AG04450 (cell line): Measurements from ENCODE around the gene ZP2. TPM values are rescaled to one million over a fixed set of nuclear protein-coding genes. Genes with fewer than 3 reads are reported as not detected.

ENCODE experiments used
- CTCF ChIA-PET: fragments of 300-600, 350-600 bp; formaldehyde crosslinking; extraction: SDS; loops from one replicate; lab custom pipeline; 2022; ENCODE audit warnings: antibody characterized with exemption, inconsistent platforms; lab: Charles Lee
- POLR2A ChIA-PET: fragments of 350-600 bp; formaldehyde crosslinking; extraction: SDS; loops from one replicate; lab custom pipeline; 2021; ENCODE audit warnings: antibody characterized with exemption, inconsistent platforms; lab: Yijun Ruan, JAX
- DNase-seq: peaks from one replicate; pipeline ENCODE4 v3.0.0-alpha.2; 2011; ENCODE audit warnings: low read depth, low spot score
- H3K27ac ChIP-seq: one replicate; pipeline ENCODE4 v1.5.1; 2012; ENCODE audit warnings: low read depth, low read length, control low read depth
- H3K27me3 ChIP-seq: one replicate; pipeline ENCODE4 v1.6.0; 2012; ENCODE audit warnings: low read length; ENCODE audit not compliant: control insufficient read depth, insufficient read depth
- H3K4me3 ChIP-seq: 2 replicates; pipeline ENCODE4 v1.5.1; 2011; ENCODE audit warnings: mild to moderate bottlenecking, low read depth, low read length, control low read depth
- H3K9me3 ChIP-seq: 2 replicates; pipeline ENCODE4 v1.5.1; 2012; ENCODE audit warnings: low read length; ENCODE audit not compliant: control insufficient read depth, insufficient read depth
- polyA plus RNA-seq: library from polyadenylated mRNA; depleted of rRNA; stranded (reverse); fragments of >200 nt; gene quantifications from 2 replicates; pipeline ENCODE4 v1.2.3, GENCODE V29; 2011
- TF ChIP-seq, protein P1 (sequence below): IDR thresholded peaks from 2 replicates; pipeline ENCODE4 v1.5.1; 2011; ENCODE audit warnings: low read depth, low read length, control low read depth, inconsistent platforms

The ZP2 gene
- polyA plus RNA-seq, 1 experiment, result not detected

DNA sequence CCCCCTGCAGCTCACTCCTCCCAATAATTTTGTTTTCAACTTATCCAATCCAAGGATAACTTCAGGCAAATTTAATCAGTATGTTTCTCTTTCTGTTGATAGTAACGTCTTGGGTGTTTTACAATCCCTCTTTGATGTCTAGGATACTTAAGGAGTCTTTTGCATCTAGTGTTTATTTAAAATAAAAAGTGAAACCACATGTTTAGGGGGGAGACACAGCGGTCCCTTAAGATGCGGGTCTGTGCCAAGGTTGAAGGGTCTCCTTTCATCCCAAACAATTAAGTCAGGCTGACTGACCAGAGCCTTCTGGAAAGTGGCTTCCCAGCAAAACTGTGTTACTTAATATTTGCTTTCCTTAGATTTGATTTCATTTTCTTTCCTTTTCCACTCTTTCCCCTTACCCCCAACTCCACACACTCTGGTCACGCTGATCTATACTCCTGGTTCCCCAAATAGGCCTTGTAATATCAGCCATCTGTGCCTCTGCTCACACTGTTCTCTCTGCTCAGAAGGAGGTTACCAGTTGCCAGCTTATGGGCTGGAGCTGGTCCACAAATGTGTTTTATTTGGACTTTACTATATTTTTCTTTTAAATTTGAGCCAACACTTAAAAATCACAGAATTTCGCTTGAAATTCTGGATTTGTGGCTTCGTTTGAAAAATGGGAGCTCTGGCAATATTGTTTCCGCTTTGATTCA is 33.3 kb upstream of the ZP2 start:
- POLR2A ChIA-PET, result interaction anchor here (0.6 kb wide), 1 partner anchor 91 kb away, joined by 3 read pairs; no protein-coding TSS in a partner anchor
- H3K9me3 ChIP-seq, result no peaks in the 10 kb centered on the region
- no peak overlapping the region for H3K27ac ChIP-seq
- H3K4me3 ChIP-seq, result no peak overlapping the region
- CTCF ChIA-PET, result no interaction called here
- DNase-seq, result no peak
- peaks cover 6% of the 10 kb centered on the region for H3K27me3 ChIP-seq
- TF ChIP-seq, protein P1, sequence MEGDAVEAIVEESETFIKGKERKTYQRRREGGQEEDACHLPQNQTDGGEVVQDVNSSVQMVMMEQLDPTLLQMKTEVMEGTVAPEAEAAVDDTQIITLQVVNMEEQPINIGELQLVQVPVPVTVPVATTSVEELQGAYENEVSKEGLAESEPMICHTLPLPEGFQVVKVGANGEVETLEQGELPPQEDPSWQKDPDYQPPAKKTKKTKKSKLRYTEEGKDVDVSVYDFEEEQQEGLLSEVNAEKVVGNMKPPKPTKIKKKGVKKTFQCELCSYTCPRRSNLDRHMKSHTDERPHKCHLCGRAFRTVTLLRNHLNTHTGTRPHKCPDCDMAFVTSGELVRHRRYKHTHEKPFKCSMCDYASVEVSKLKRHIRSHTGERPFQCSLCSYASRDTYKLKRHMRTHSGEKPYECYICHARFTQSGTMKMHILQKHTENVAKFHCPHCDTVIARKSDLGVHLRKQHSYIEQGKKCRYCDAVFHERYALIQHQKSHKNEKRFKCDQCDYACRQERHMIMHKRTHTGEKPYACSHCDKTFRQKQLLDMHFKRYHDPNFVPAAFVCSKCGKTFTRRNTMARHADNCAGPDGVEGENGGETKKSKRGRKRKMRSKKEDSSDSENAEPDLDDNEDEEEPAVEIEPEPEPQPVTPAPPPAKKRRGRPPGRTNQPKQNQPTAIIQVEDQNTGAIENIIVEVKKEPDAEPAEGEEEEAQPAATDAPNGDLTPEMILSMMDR, result no peak

DNA sequence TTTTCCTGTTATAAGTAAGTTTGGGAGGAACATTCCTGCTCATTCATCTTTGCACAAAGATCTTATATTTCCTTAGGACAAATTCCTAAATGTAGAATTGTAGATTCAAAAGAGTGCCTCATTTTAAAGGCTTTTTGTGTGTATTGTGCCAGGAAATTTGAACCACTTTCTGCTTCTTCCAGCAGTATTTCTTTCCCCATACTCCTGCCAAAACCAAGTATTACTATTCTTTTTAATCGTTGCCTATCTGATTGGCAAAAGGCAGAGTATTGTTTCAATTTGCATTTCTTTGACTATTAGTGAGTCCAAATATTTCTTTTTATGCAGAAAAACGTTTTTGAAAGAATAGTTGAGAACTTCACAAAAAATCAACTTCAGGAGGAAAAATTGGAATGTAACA is 31.4 kb upstream of the ZP2 start:
- Histone ChIP-seq H3K4me3 (no peak overlapping the region), H3K27ac (no peak overlapping the region), H3K27me3 (peaks cover 6% of the 10 kb centered on the region), H3K9me3 (no peaks in the 10 kb centered on the region)
- TF ChIP-seq, protein P1, result no peak
- ChIA-PET CTCF (no interaction called here), POLR2A (no interaction called here)
- DNase-seq, result no peak

DNA sequence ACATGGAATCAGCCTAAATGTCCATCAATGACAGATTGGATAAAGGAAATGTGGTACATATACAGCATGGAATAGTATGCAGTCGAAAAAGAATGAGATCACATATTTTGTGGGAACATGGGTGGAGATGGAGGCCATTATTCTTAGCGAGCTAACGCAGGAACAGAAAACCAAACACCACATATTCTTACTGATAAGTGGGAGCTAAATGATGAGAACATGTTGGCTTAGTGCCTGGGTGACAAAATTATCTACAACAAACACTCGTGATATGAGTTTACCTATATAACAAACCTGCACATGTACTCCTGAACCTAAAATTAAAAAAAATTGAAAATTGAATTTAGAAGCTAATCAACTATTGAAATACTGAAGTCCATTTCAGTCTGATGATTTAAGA is 28.3 kb upstream of the ZP2 start:
- Histone ChIP-seq H3K9me3 (no peaks in the 10 kb centered on the region), H3K4me3 (no peak overlapping the region), H3K27ac (no peak overlapping the region), H3K27me3 (peaks cover 4% of the 10 kb centered on the region)
- ChIA-PET CTCF (no interaction called here), POLR2A (no interaction called here)
- TF ChIP-seq, protein P1, result no peak
- no peak for DNase-seq

DNA sequence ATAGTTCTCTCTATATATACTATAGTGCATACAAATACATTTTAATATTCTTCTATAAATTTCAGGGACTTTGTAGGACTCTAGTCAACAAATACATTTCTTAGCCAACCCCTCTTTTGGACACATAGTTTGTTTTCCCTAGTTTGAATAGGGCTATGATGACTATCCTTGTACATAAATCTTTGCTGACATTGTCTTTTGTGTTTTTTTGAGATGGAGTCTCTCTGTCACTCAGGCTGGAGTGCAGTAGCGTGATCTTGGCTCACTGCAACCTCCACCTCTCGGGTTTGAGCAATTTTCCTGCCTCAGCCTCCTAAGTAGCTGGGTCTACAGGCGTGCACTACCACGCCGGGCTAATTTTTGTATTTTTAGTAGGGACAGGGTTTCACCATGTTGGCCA is 25.5 kb upstream of the ZP2 start:
- no peak overlapping the region for H3K4me3 ChIP-seq
- CTCF ChIA-PET, result no interaction called here
- H3K9me3 ChIP-seq, result no peaks in the 10 kb centered on the region
- peaks cover 9% of the 10 kb centered on the region for H3K27me3 ChIP-seq
- POLR2A ChIA-PET, result no interaction called here
- TF ChIP-seq, protein P1, result no peak
- H3K27ac ChIP-seq, result no peak overlapping the region
- DNase-seq, result no peak

DNA sequence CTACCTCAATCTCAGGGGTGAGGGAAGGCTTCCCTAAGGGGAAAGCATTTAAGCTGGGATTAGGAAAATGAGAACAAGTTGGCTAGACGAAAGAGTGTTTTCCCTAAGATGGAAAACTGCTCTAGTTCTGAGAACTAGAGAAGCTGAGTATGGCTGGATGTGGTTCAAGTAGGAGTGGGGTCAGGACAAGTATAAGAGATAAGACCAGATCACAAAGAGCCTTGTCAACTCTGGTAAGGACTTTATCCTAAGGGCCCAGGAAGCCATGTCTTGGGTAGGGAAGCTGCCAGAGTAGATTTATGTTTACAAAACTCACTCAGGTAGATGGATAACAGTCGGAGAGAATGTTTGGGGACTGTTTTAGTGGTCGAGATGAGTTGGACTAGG is 23.8 kb upstream of the ZP2 start:
- TF ChIP-seq, protein P1, result no peak
- H3K9me3 ChIP-seq, result no peaks in the 10 kb centered on the region
- no peak overlapping the region for H3K27ac ChIP-seq
- H3K27me3 ChIP-seq, result peaks cover 9% of the 10 kb centered on the region
- POLR2A ChIA-PET, result no interaction called here
- no peak for DNase-seq
- no peak overlapping the region for H3K4me3 ChIP-seq
- CTCF ChIA-PET, result no interaction called here
